Measurements from ENCODE around the gene LBX1.

DNA sequence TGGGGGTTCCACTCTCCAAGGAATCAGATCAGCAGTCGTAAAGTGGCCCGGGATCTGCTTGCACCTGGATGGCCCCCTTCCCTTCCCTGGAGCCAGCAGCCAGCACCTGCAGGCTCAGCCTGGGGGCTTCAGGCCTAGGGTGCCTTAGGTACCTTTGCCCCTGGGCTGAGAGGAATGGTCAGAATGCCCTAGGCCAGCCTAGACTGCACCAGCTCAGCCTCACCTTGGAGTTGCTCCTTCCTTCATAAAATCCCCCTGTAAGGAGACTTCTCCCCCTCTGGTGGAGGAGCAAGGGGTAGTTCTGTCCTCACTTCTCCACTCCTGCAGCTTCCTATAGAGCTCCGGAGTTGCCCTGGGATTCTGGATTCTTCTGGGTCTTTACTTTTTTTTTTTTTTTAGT, 32.4 kb upstream of the LBX1 start:
- TF ChIP-seq, protein P1, sequence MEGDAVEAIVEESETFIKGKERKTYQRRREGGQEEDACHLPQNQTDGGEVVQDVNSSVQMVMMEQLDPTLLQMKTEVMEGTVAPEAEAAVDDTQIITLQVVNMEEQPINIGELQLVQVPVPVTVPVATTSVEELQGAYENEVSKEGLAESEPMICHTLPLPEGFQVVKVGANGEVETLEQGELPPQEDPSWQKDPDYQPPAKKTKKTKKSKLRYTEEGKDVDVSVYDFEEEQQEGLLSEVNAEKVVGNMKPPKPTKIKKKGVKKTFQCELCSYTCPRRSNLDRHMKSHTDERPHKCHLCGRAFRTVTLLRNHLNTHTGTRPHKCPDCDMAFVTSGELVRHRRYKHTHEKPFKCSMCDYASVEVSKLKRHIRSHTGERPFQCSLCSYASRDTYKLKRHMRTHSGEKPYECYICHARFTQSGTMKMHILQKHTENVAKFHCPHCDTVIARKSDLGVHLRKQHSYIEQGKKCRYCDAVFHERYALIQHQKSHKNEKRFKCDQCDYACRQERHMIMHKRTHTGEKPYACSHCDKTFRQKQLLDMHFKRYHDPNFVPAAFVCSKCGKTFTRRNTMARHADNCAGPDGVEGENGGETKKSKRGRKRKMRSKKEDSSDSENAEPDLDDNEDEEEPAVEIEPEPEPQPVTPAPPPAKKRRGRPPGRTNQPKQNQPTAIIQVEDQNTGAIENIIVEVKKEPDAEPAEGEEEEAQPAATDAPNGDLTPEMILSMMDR (IDR thresholded peaks at IDR 0.05): no peak
- TF ChIP-seq POLR2AphosphoS5 (IDR thresholded peaks at IDR 0.05; ENCODE audit: insufficient read depth in 1 of 2, low read depth in 1 of 2): no peak

Measured in vagina (tissue), 2 donors.